ENCODE data around the gene UBE2H.
A peak's percentile ranks its signal among the peaks of the same experiment; 100 is the strongest.
"Not testable (repeated sequence)": the region's sequence is repeated elsewhere in the genome, so short reads cannot be mapped to it uniquely, and the experiment has no call there.

UBE2H gene

GRCh38 chr7:129828078-129828762 lies 124.5 kb downstream of the UBE2H start:
- TF ChIP-seq CTCF (conservative IDR thresholded peaks at IDR 0.05; ENCODE audit: control insufficient read depth, insufficient read depth, low read depth, low read length): no peak
- no peak for DNase-seq (ENCODE audit: low read depth)
- no peak overlapping the region for H3K4me3 ChIP-seq (ENCODE audit: control insufficient read depth, low read depth, low read length)

GRCh38 chr7:129827467-129827990 lies 125.2 kb downstream of the UBE2H start:
- no peak overlapping the region for H3K4me3 ChIP-seq (ENCODE audit: control insufficient read depth, low read depth, low read length)
- DNase-seq (ENCODE audit: low read depth): no peak
- TF ChIP-seq CTCF (conservative IDR thresholded peaks at IDR 0.05; ENCODE audit: control insufficient read depth, insufficient read depth, low read depth, low read length): no peak

GRCh38 chr7:129826895-129827294 lies 125.9 kb downstream of the UBE2H start:
- not testable (repeated sequence) for H3K4me3 ChIP-seq (ENCODE audit: control insufficient read depth, low read depth, low read length); DNase-seq (ENCODE audit: low read depth)

GRCh38 chr7:129825209-129825970 lies 127.4 kb downstream of the UBE2H start:
- no peak for TF ChIP-seq CTCF (conservative IDR thresholded peaks at IDR 0.05; ENCODE audit: control insufficient read depth, insufficient read depth, low read depth, low read length)
- peak; percentile 48 for DNase-seq (ENCODE audit: low read depth)

GRCh38 chr7:129824291-129825208 lies 128.2 kb downstream of the UBE2H start:
- peak overlapping the region; percentile 75 for H3K4me3 ChIP-seq (ENCODE audit: control insufficient read depth, low read depth, low read length)
- DNase-seq (ENCODE audit: low read depth): no peak
- TF ChIP-seq CTCF (conservative IDR thresholded peaks at IDR 0.05; ENCODE audit: control insufficient read depth, insufficient read depth, low read depth, low read length): peak; percentile 38

More at GRCh38 chr7:129825209-129825970, 127.4 kb downstream of the UBE2H start:
- H3K4me3 ChIP-seq (ENCODE audit: control insufficient read depth, low read depth, low read length): peak overlapping the region; percentile 75

- DNase-seq (ENCODE audit: low read depth); H3K4me3 ChIP-seq (ENCODE audit: control insufficient read depth, low read depth, low read length): not testable (repeated sequence)
These were observed 129.6 kb downstream of the UBE2H start for GRCh38 chr7:129823143-129823542.

GRCh38 chr7:129821476-129821875 lies 131.3 kb downstream of the UBE2H start:
- H3K4me3 ChIP-seq (ENCODE audit: control insufficient read depth, low read depth, low read length): no peak overlapping the region
- TF ChIP-seq CTCF (conservative IDR thresholded peaks at IDR 0.05; ENCODE audit: control insufficient read depth, insufficient read depth, low read depth, low read length): no peak
- DNase-seq (ENCODE audit: low read depth): no peak

Measured in fibroblast of mammary gland (primary cell).